ENCODE data around the gene PTPRH.

DNA sequence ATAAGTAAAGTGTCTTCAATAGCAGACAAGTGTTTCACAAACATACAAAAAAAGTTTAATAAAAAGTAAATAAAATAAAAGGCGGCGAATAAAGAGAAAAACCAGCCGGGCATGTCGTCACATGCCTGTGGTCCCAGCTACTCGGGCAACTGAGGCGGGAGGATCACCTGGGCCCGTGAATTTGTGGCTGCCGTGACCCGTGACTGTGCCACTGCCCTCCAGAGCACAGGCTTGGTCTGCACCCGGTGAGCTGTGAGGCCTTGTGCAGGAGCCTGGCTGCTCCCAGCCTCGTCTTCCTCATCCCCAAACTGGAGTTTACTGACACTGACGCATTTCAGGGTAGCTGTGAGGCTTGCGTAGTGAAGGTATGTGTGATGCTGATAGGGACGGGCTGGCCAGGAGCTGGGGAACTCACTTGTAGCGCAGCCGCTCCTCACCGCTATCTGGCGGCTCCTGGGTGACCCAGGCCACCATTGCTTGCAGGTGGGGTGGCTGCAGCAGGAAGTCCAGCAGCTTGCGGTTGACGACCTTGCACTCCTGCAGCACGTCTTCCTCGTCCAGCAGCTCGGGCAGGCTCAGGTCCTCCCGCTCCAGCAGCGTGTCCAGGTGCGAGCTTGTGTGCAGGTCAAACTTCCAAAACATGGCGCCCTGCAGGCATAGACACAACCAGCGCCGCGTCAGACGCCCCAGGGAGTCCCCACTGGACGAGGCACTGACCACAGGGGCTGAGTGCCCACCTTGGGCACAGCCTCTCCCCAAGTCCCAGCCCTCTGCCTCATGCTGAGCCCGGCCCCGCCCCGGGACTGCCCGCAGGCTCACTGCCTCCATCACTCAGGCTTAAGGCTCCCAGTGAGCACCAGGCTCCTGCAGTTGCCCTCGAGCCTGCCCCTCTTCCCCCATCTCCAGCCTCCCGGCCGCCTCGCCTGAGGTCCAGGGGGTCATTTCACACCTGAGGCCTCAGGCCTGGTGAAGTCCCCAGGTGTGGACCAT, 37.5 kb upstream of the PTPRH start:
- no peak for TF ChIP-seq POLR2AphosphoS5 (IDR thresholded peaks at IDR 0.05)
- TF ChIP-seq POLR2A (IDR thresholded peaks at IDR 0.05), result no peak
- TF ChIP-seq, protein P1, sequence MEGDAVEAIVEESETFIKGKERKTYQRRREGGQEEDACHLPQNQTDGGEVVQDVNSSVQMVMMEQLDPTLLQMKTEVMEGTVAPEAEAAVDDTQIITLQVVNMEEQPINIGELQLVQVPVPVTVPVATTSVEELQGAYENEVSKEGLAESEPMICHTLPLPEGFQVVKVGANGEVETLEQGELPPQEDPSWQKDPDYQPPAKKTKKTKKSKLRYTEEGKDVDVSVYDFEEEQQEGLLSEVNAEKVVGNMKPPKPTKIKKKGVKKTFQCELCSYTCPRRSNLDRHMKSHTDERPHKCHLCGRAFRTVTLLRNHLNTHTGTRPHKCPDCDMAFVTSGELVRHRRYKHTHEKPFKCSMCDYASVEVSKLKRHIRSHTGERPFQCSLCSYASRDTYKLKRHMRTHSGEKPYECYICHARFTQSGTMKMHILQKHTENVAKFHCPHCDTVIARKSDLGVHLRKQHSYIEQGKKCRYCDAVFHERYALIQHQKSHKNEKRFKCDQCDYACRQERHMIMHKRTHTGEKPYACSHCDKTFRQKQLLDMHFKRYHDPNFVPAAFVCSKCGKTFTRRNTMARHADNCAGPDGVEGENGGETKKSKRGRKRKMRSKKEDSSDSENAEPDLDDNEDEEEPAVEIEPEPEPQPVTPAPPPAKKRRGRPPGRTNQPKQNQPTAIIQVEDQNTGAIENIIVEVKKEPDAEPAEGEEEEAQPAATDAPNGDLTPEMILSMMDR (IDR thresholded peaks at IDR 0.05), result no peak

Data from gastroesophageal sphincter (tissue), 3 donors.